Naive thymus-derived CD4-positive, alpha-beta T cell (primary cell): ENCODE measurements around the gene LCA5. TPM values are rescaled to one million over a fixed set of nuclear protein-coding genes. Genes with fewer than 3 reads are reported as not detected.

Experiments
- ATAC-seq: fragments of 150-1000 bp; cut with Tn5 transposase; 2 replicates; pipeline ENCODE4 v1.10.0; 2021; ENCODE audit warnings: mild to moderate bottlenecking, moderate library complexity
- CTCF ChIA-PET: fragments of 350-600 bp; sonication (Branson Sonifier 250); formaldehyde crosslinking; loops from one replicate; lab custom pipeline; 2021; ENCODE audit warnings: antibody characterized with exemption; lab: Charles Lee
- POLR2A ChIA-PET: fragments of 350-600 bp; sonication (Branson Sonifier 250); formaldehyde crosslinking; loops from one replicate; lab custom pipeline; 2021; ENCODE audit warnings: antibody characterized with exemption, inconsistent platforms; lab: Charles Lee
- DNase-seq, 9 donors: peaks; one replicate each; pipeline versions ENCODE4 v3.0.0 to v3.0.0-alpha.2; 2020 to 2022; ENCODE audit warnings: mixed read lengths in 1 of 9
- H3K27ac ChIP-seq: one replicate; pipeline ENCODE4 v1.7.0; 2013; ENCODE audit warnings: mild to moderate bottlenecking, low read depth, low read length, moderate library complexity
- H3K27me3 ChIP-seq, 2 donors: one replicate each; pipeline ENCODE4 v1.7.0; 2013; ENCODE audit warnings: low read length in 2 of 2, mild to moderate bottlenecking in 2 of 2, moderate library complexity in 2 of 2; ENCODE audit not compliant: control insufficient read depth in 2 of 2, insufficient read depth in 2 of 2
- H3K36me3 ChIP-seq, 3 experiments: 1 replicate in 2 of 3; 2 replicates in 1 of 3; pipeline ENCODE4 v1.7.0; 2013; ENCODE audit warnings: low read length in 3 of 3, mild to moderate bottlenecking in 3 of 3, moderate library complexity in 1 of 3; ENCODE audit not compliant: insufficient read depth in 3 of 3, control insufficient read depth in 2 of 3
- H3K4me1 ChIP-seq, 2 donors: one replicate each; pipeline ENCODE4 v1.7.0; 2013; ENCODE audit warnings: low read length in 2 of 2, mild to moderate bottlenecking in 2 of 2, moderate library complexity in 1 of 2; ENCODE audit not compliant: control insufficient read depth in 2 of 2, insufficient read depth in 2 of 2
- H3K4me3 ChIP-seq: 2 replicates; pipeline ENCODE4 v1.7.0; 2013; ENCODE audit warnings: mild to moderate bottlenecking, low read length
- H3K9me3 ChIP-seq, 3 experiments: 1 replicate in 2 of 3; 2 replicates in 1 of 3; pipeline ENCODE4 v1.7.0; 2013; ENCODE audit warnings: low read length in 3 of 3; ENCODE audit not compliant: control insufficient read depth in 2 of 3
- H3K27ac Mint-ChIP-seq, 9 donors: one replicate each; pipeline ENCODE4 v1.8.0; 2020 to 2022; ENCODE audit warnings: mixed read lengths in 9 of 9, mild to moderate bottlenecking in 8 of 9, moderate library complexity in 5 of 9, inconsistent platforms in 2 of 9
- H3K27me3 Mint-ChIP-seq, 5 donors: one replicate each; pipeline ENCODE4 v1.8.0; 2021 to 2022; ENCODE audit warnings: mixed read lengths in 5 of 5, mild to moderate bottlenecking in 1 of 5
- H3K36me3 Mint-ChIP-seq, 5 donors: one replicate each; pipeline ENCODE4 v1.8.0; 2020 to 2022; ENCODE audit warnings: mixed read lengths in 5 of 5, mild to moderate bottlenecking in 3 of 5, inconsistent platforms in 1 of 5
- H3K4me1 Mint-ChIP-seq, 7 donors: one replicate each; pipeline ENCODE4 v1.8.0; 2020 to 2022; ENCODE audit warnings: mixed read lengths in 7 of 7, mild to moderate bottlenecking in 3 of 7, inconsistent platforms in 1 of 7
- H3K4me3 Mint-ChIP-seq, 10 donors: one replicate each; pipeline ENCODE4 v1.8.0; 2020 to 2022; ENCODE audit warnings: mild to moderate bottlenecking in 10 of 10, mixed read lengths in 10 of 10, moderate library complexity in 6 of 10, inconsistent platforms in 2 of 10
- H3K9me3 Mint-ChIP-seq, 11 donors: one replicate each; pipeline ENCODE4 v1.8.0; 2020 to 2022; ENCODE audit warnings: mixed read lengths in 11 of 11, mild to moderate bottlenecking in 4 of 11, inconsistent platforms in 1 of 11, moderate library complexity in 1 of 11
- intact Hi-C, 2 donors: fragments of 100-400 bp; cut with micrococcal nuclease; formaldehyde crosslinking; loops; one replicate each; pipeline ENCODE4 v1.15.1; 2023
- polyA plus RNA-seq, 2 donors: library from polyadenylated mRNA; unstranded; fragments of 300-500 nt; fragmentation: Illumina TruSeq; gene quantifications; one replicate each; pipeline ENCODE4 v1.2.3, GENCODE V29; 2021
- total RNA-seq, 6 experiments: library from RNA in 5 of 6; stranded (reverse) in 5 of 6; gene quantifications; 1 replicate in 5 of 6; 2 replicates in 1 of 6; pipeline ENCODE4 v1.2.3 and lab custom pipeline; 2021 to 2026

Gene LCA5
- total and polyA plus RNA-seq, 7 experiments from 2014 or later, result 0.10 to 0.65 (median 0.30) TPM

- H3K4me1 Mint-ChIP-seq, result peaks cover 0 to 2% (median 0%) of the 10 kb centered on the region in 7 donors
- DNase-seq (no peak), ATAC-seq (no peak)
- H3K9me3 ChIP-seq, result no peaks in the 10 kb centered on the region
- no peak overlapping the region for H3K4me3 ChIP-seq
- intact Hi-C loops, result no loop called here
- H3K27me3 ChIP-seq, result no peaks in the 10 kb centered on the region
- H3K27me3 Mint-ChIP-seq, result peaks cover 2 to 28% (median 20%) of the 10 kb centered on the region in 5 donors
- H3K27ac Mint-ChIP-seq, result no peak overlapping the region
- no peak overlapping the region for H3K27ac ChIP-seq
- H3K36me3 ChIP-seq, result no peaks in the 10 kb centered on the region
- no peak overlapping the region for H3K4me3 Mint-ChIP-seq
- CTCF ChIA-PET, result no interaction called here
- no peaks in the 10 kb centered on the region for H3K4me1 ChIP-seq
- peaks cover 0 to 4% (median 0%) of the 10 kb centered on the region in 11 donors for H3K9me3 Mint-ChIP-seq
- H3K36me3 Mint-ChIP-seq, result no peaks in the 10 kb centered on the region
- POLR2A ChIA-PET, result no interaction called here
These were observed 66.5 kb downstream of the LCA5 start for GRCh38 chr6:79470728-79471127.

DNA sequence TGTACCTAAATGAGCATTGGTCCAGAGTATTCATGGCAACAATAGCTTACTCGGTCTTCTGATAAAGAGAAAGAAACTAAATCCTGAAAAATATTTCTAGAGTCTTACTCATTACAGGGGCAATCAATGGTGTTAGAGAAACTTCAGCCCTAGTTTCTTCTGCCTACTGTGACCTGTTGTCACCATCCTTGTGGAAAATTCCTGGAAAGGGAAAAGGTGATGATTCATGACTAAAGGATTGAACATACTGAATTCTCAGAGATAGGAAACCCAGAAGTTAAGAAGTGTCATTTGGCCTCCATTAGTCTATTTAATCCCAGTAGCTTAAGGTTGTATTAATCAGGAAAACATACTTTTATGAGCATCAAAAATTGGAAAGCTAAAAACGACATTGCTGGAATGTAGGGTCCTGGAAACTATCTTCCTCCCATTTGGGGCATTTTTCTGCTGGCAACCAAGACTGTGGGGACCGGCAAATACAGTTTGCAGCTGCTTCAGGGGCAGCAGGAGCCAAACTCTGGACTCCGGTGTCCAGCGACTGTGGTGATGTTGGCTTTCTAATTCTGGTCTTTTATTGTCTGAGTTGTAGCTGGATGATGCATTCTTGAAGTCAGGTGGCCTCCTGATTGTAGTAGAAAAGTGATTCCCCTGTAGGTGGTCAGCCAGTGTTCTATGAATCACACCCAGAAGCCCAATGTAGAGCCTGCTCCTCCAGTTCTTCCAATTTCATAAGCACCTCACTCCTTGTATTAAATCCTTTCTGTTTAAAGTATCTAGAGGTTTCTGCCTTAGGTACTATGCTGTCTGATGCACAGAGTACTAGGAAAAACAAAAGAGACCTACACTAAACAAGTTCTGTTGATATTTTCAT, 67.6 kb downstream of the LCA5 start:
- Mint-ChIP-seq H3K27me3 (peaks cover 2 to 28% (median 20%) of the 10 kb centered on the region in 5 donors), H3K4me1 (peaks cover 0 to 2% (median 0%) of the 10 kb centered on the region in 7 donors), H3K9me3 (peaks cover 0 to 4% (median 0%) of the 10 kb centered on the region in 11 donors), H3K4me3 (no peak overlapping the region), H3K36me3 (no peaks in the 10 kb centered on the region), H3K27ac (no peak overlapping the region)
- DNase-seq (no peak), ATAC-seq (no peak)
- CTCF ChIA-PET, result no interaction called here
- H3K4me3 ChIP-seq, result no peak overlapping the region
- no peaks in the 10 kb centered on the region for H3K27me3 ChIP-seq
- no peaks in the 10 kb centered on the region for H3K4me1 ChIP-seq
- H3K9me3 ChIP-seq, result no peaks in the 10 kb centered on the region
- intact Hi-C loops, result no loop called here
- no peak overlapping the region for H3K27ac ChIP-seq
- POLR2A ChIA-PET, result no interaction called here
- no peaks in the 10 kb centered on the region for H3K36me3 ChIP-seq

DNA sequence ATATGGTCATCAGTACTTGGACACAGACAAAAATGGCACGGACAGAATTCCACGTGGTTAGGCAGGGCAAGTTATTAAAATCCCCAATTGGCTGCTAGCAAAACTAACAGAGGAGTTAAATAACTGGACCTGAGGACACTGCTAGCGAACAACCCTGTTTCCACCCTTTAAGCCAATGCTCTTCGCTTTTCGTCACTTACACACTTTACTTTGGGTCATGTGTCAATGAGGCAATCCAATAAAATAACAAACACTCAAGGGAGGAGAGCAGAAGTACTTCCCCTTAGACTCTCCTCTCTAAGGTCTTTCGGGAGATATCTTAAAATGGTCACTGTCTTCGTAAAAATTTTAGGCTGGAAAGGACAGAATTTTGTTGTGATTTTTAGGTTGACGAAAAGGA, 68.6 kb downstream of the LCA5 start:
- Mint-ChIP-seq H3K9me3 (no peaks in the 10 kb centered on the region), H3K36me3 (no peaks in the 10 kb centered on the region), H3K4me1 (peaks cover 0 to 2% (median 0%) of the 10 kb centered on the region in 7 donors), H3K4me3 (no peak overlapping the region), H3K27ac (no peak overlapping the region), H3K27me3 (peaks cover 4 to 28% (median 23%) of the 10 kb centered on the region in 5 donors)
- ChIA-PET POLR2A (no interaction called here), CTCF (no interaction called here)
- Histone ChIP-seq H3K36me3 (no peaks in the 10 kb centered on the region), H3K4me3 (no peak overlapping the region), H3K9me3 (no peaks in the 10 kb centered on the region), H3K27ac (no peak overlapping the region), H3K27me3 (no peaks in the 10 kb centered on the region), H3K4me1 (no peaks in the 10 kb centered on the region)
- no peak for ATAC-seq
- intact Hi-C loops, result no loop called here
- no peak for DNase-seq

GRCh38 chr6:79468116-79468515, 69.1 kb downstream of the LCA5 start:
- intact Hi-C loops, result no loop called here
- ChIA-PET CTCF (no interaction called here), POLR2A (no interaction called here)

GRCh38 chr6:79467716-79468115, 69.5 kb downstream of the LCA5 start:
- no peaks in the 10 kb centered on the region for H3K4me1 ChIP-seq
- Mint-ChIP-seq H3K27me3 (peaks cover 5 to 28% (median 20%) of the 10 kb centered on the region in 5 donors), H3K4me1 (peaks cover 0 to 2% (median 0%) of the 10 kb centered on the region in 7 donors), H3K36me3 (no peaks in the 10 kb centered on the region), H3K9me3 (no peaks in the 10 kb centered on the region), H3K4me3 (no peak overlapping the region), H3K27ac (no peak overlapping the region)
- no peaks in the 10 kb centered on the region for H3K9me3 ChIP-seq
- no peaks in the 10 kb centered on the region for H3K27me3 ChIP-seq
- no peaks in the 10 kb centered on the region for H3K36me3 ChIP-seq
- CTCF ChIA-PET, result no interaction called here
- peak; percentile 34 for ATAC-seq
- no peak overlapping the region for H3K27ac ChIP-seq
- intact Hi-C loops, result no loop called here
- DNase-seq, result no peak
- H3K4me3 ChIP-seq, result no peak overlapping the region
- POLR2A ChIA-PET, result no interaction called here

More at GRCh38 chr6:79468116-79468515, 69.1 kb downstream of the LCA5 start:
- Mint-ChIP-seq H3K4me3 (no peak overlapping the region), H3K9me3 (no peaks in the 10 kb centered on the region), H3K27me3 (peaks cover 5 to 28% (median 23%) of the 10 kb centered on the region in 5 donors), H3K4me1 (peaks cover 0 to 2% (median 0%) of the 10 kb centered on the region in 7 donors), H3K27ac (no peak overlapping the region), H3K36me3 (no peaks in the 10 kb centered on the region)
- Histone ChIP-seq H3K27ac (no peak overlapping the region), H3K27me3 (no peaks in the 10 kb centered on the region), H3K36me3 (no peaks in the 10 kb centered on the region), H3K9me3 (no peaks in the 10 kb centered on the region), H3K4me1 (no peaks in the 10 kb centered on the region), H3K4me3 (no peak overlapping the region)
- DNase-seq (no peak), ATAC-seq (no peak)

GRCh38 chr6:79466207-79466834, 70.9 kb downstream of the LCA5 start:
- Mint-ChIP-seq H3K9me3 (no peaks in the 10 kb centered on the region), H3K27ac (no peak overlapping the region), H3K4me3 (no peak overlapping the region), H3K27me3 (peaks cover 3 to 35% (median 19%) of the 10 kb centered on the region in 5 donors), H3K4me1 (peaks cover 0 to 2% (median 0%) of the 10 kb centered on the region in 7 donors), H3K36me3 (no peaks in the 10 kb centered on the region)
- no peak overlapping the region for H3K27ac ChIP-seq
- H3K9me3 ChIP-seq, result no peaks in the 10 kb centered on the region
- DNase-seq (peak in 1 of 9 donors; percentile 3), ATAC-seq (no peak)
- H3K27me3 ChIP-seq, result no peaks in the 10 kb centered on the region
- ChIA-PET CTCF (no interaction called here), POLR2A (no interaction called here)
- H3K36me3 ChIP-seq, result no peaks in the 10 kb centered on the region
- H3K4me1 ChIP-seq, result no peaks in the 10 kb centered on the region
- H3K4me3 ChIP-seq, result no peak overlapping the region
- intact Hi-C loops, result no loop called here
